ENCODE results near the gene ADCY3. TPM values are rescaled to one million over a fixed set of nuclear protein-coding genes. Genes with fewer than 3 reads are reported as not detected.

Gene ADCY3
- total and polyA plus RNA-seq, 4 donors = 31.6 to 61.7 (median 38.5) TPM

- Histone ChIP-seq H3K4me3 (ENCODE audit: low read depth, low read length) (no peak overlapping the region), H3K27me3 (ENCODE audit: control insufficient read depth, insufficient read depth, low read length) (no peaks in the 10 kb centered on the region), H3K9me3 (ENCODE audit: control insufficient read depth, insufficient read depth, low read length) (no peaks in the 10 kb centered on the region), H3K4me1 (ENCODE audit: control insufficient read depth, insufficient read depth, low read length) (peaks cover 19% of the 10 kb centered on the region), H3K27ac (ENCODE audit: low read depth, low read length) (no peak overlapping the region), H3K36me3 (ENCODE audit: control insufficient read depth, insufficient read depth, low read length) (peaks cover 33% of the 10 kb centered on the region)
- no peak for DNase-seq (ENCODE audit: low read depth in 4 of 6, low spot score in 6 of 6)
- WGBS (ENCODE audit: insufficient coverage) = 100% methylated on average over 1 of the region's 3 CpGs
These were observed 9.8 kb downstream of the ADCY3 start for GRCh38 chr2:24910245-24910644.

DNA sequence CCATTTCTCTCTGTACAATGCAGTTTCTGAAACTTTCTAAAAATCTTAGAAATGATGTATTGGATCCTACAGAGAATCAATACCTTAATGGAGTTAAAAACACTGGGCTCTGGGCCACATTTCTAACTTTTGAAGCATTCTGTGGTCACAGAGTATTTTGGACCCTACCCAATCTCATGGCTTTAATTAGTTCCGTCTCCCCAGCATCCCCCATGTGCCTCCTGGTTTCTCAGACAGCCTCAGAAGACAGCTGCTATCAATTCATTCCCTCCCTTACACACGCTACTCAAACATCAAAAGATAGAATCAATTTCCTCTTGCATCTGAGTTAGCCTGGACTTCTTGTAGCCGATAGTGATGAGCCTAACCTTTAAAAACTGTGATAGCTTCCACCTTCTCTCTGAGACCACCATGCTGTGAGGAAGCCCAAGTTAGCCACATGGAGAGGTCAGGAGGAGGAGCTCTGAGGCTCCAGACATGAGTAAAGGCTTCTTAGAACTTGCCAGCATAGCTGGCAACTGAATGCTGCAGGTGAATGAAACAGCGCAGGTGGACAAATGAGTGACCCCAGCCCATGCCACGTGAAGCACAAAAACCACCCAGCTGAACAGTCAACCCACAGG is 10.4 kb downstream of the ADCY3 start:
- Histone ChIP-seq H3K4me3 (ENCODE audit: low read depth, low read length) (no peak overlapping the region), H3K27ac (ENCODE audit: low read depth, low read length) (no peak overlapping the region), H3K36me3 (ENCODE audit: control insufficient read depth, insufficient read depth, low read length) (peaks cover 27% of the 10 kb centered on the region), H3K27me3 (ENCODE audit: control insufficient read depth, insufficient read depth, low read length) (no peaks in the 10 kb centered on the region), H3K4me1 (ENCODE audit: control insufficient read depth, insufficient read depth, low read length) (peaks cover 15% of the 10 kb centered on the region), H3K9me3 (ENCODE audit: control insufficient read depth, insufficient read depth, low read length) (no peaks in the 10 kb centered on the region)
- 88% methylated on average over 3 of the region's 5 CpGs for WGBS (ENCODE audit: insufficient coverage)
- DNase-seq (ENCODE audit: low read depth in 4 of 6, low spot score in 6 of 6) = peak in 1 of 6 donors; percentile 30

- DNase-seq (ENCODE audit: low read depth in 4 of 6, low spot score in 6 of 6) = no peak
- Histone ChIP-seq H3K4me1 (ENCODE audit: control insufficient read depth, insufficient read depth, low read length) (peaks cover 11% of the 10 kb centered on the region), H3K27me3 (ENCODE audit: control insufficient read depth, insufficient read depth, low read length) (no peaks in the 10 kb centered on the region), H3K36me3 (ENCODE audit: control insufficient read depth, insufficient read depth, low read length) (peaks cover 23% of the 10 kb centered on the region), H3K9me3 (ENCODE audit: control insufficient read depth, insufficient read depth, low read length) (no peaks in the 10 kb centered on the region), H3K27ac (ENCODE audit: low read depth, low read length) (no peak overlapping the region), H3K4me3 (ENCODE audit: low read depth, low read length) (no peak overlapping the region)
- WGBS (ENCODE audit: insufficient coverage) = 96% methylated on average over 7 of the region's 8 CpGs
These were observed 11.6 kb downstream of the ADCY3 start for GRCh38 chr2:24908461-24908901.

DNA sequence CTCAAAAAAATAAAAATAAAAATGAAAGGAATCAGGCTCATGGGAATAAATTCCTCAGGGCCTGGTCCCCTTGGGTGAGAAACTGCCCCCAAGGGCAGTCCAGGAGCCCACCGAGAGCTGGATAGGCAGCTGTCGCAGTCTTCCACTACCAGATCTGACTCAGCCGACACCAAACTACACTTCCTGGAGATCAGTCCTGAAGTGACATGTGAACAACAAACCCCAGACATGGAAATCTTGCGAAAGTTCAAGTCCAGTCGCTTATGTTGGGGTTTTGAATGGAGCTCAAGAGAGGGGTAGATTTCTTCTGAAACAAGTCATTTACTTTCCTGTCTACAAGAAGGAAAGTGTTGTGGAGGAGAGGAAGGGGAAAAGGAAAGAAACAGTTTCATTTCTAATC is 12.9 kb downstream of the ADCY3 start:
- Histone ChIP-seq H3K27me3 (ENCODE audit: control insufficient read depth, insufficient read depth, low read length) (no peaks in the 10 kb centered on the region), H3K4me1 (ENCODE audit: control insufficient read depth, insufficient read depth, low read length) (no peaks in the 10 kb centered on the region), H3K36me3 (ENCODE audit: control insufficient read depth, insufficient read depth, low read length) (peaks cover 22% of the 10 kb centered on the region), H3K4me3 (ENCODE audit: low read depth, low read length) (no peak overlapping the region), H3K9me3 (ENCODE audit: control insufficient read depth, insufficient read depth, low read length) (no peaks in the 10 kb centered on the region), H3K27ac (ENCODE audit: low read depth, low read length) (no peak overlapping the region)
- WGBS (ENCODE audit: insufficient coverage) = 80% methylated on average over 1 of the region's 5 CpGs
- DNase-seq (ENCODE audit: low read depth in 4 of 6, low spot score in 6 of 6) = no peak

GRCh38 chr2:24906466-24906865 is 13.6 kb downstream of the ADCY3 start:
- Histone ChIP-seq H3K36me3 (ENCODE audit: control insufficient read depth, insufficient read depth, low read length) (peaks cover 17% of the 10 kb centered on the region), H3K9me3 (ENCODE audit: control insufficient read depth, insufficient read depth, low read length) (no peaks in the 10 kb centered on the region), H3K27ac (ENCODE audit: low read depth, low read length) (no peak overlapping the region), H3K4me3 (ENCODE audit: low read depth, low read length) (no peak overlapping the region), H3K4me1 (ENCODE audit: control insufficient read depth, insufficient read depth, low read length) (no peaks in the 10 kb centered on the region), H3K27me3 (ENCODE audit: control insufficient read depth, insufficient read depth, low read length) (no peaks in the 10 kb centered on the region)
- no peak for DNase-seq (ENCODE audit: low read depth in 4 of 6, low spot score in 6 of 6)
- 95% methylated on average over 3 of the region's 6 CpGs for WGBS (ENCODE audit: insufficient coverage)

- no peaks in the 10 kb centered on the region for H3K27me3 ChIP-seq (ENCODE audit: control insufficient read depth, insufficient read depth, low read length)
- peaks cover 22% of the 10 kb centered on the region for H3K36me3 ChIP-seq (ENCODE audit: control insufficient read depth, insufficient read depth, low read length)
- peak in 1 of 6 donors; percentile 54 for DNase-seq (ENCODE audit: low read depth in 4 of 6, low spot score in 6 of 6)
- no peaks in the 10 kb centered on the region for H3K9me3 ChIP-seq (ENCODE audit: control insufficient read depth, insufficient read depth, low read length)
- peaks cover 6% of the 10 kb centered on the region for H3K4me1 ChIP-seq (ENCODE audit: control insufficient read depth, insufficient read depth, low read length)
- H3K4me3 ChIP-seq (ENCODE audit: low read depth, low read length) = no peak overlapping the region
- H3K27ac ChIP-seq (ENCODE audit: low read depth, low read length) = no peak overlapping the region
- WGBS (ENCODE audit: insufficient coverage) = 84% methylated on average over 12 of the region's 23 CpGs
These were observed 16.6 kb downstream of the ADCY3 start for GRCh38 chr2:24903161-24904103.

GRCh38 chr2:24899361-24899910 is 20.6 kb downstream of the ADCY3 start:
- H3K4me3 ChIP-seq (ENCODE audit: low read depth, low read length) = no peak overlapping the region
- no peak overlapping the region for H3K27ac ChIP-seq (ENCODE audit: low read depth, low read length)
- no peak for DNase-seq (ENCODE audit: low read depth in 4 of 6, low spot score in 6 of 6)
- no peaks in the 10 kb centered on the region for H3K27me3 ChIP-seq (ENCODE audit: control insufficient read depth, insufficient read depth, low read length)
- H3K36me3 ChIP-seq (ENCODE audit: control insufficient read depth, insufficient read depth, low read length) = peaks cover 22% of the 10 kb centered on the region
- WGBS (ENCODE audit: insufficient coverage) = 93% methylated on average over 5 of the region's 7 CpGs
- H3K4me1 ChIP-seq (ENCODE audit: control insufficient read depth, insufficient read depth, low read length) = peaks cover 12% of the 10 kb centered on the region
- H3K9me3 ChIP-seq (ENCODE audit: control insufficient read depth, insufficient read depth, low read length) = no peaks in the 10 kb centered on the region

DNA sequence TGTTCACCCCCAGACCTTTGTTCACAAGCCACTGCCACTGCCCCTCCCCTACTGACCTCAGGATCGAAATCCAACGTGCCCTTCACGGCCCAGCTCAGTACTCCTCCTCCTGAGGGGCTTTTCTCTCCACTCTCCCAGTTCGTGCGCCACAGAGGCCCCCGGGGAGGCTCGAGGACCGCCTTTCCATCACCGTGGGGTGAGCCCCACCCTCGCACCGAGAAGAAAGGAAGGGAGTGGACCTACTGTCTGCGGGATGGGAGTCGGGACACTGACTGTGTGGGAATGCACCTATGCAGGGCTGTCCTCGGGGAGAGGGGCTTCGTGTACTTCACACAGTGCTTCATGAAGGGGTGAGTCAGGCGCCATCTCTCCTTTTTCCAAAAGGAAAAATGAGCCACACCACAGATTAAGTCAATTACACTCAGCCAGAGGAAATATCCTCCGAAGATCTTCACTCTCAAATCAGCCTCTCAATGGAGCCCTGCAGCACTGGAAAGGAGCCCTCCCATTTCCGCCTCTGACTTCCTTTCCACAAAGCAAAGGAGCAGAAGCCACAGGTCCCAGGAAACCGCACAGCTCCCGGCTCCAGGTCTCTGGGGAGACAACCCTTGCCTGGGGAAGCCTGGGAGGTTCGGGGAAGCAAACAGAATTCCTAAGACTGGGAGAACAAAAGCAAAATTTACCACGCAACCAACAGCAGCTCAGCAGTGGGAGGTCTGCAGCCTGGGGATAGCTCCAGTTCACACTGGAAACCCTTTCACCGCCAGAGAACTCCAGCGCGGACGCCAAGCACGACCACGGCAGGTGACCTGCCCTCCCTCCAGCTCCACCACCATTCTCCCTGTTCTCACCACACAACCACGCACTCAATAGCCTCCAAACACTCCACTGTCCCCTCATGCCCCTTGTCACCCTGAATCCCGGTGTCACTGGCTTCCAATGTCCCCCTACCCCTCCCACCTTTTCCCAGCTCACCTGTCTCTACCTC is 21.6 kb downstream of the ADCY3 start:
- no peaks in the 10 kb centered on the region for H3K9me3 ChIP-seq (ENCODE audit: control insufficient read depth, insufficient read depth, low read length)

DNA sequence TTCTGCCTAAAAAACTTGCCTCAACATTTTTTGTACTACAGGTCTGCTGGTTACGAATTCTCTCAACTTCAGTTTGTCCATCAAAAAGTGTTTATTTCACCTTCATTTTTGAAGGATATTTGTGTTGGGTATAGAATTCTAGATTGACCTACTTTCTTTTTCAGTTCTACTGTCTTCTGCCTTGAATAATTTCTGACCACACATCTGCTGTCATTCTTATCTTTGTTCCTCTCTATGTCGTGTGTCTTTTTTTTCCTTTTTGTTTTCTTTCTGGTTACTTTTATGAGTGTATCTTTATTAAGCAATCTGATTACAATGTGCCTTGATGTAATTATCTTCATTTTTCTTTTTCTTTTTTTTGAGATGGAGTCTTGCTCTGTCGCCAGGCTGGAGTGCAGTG is 25.3 kb downstream of the ADCY3 start:
- no peaks in the 10 kb centered on the region for H3K9me3 ChIP-seq (ENCODE audit: control insufficient read depth, insufficient read depth, low read length)
- WGBS (ENCODE audit: insufficient coverage) = 100% methylated on average over 1 of the region's 3 CpGs

More for the DNA sequence above, 21.6 kb downstream of the ADCY3 start:
- H3K4me1 ChIP-seq (ENCODE audit: control insufficient read depth, insufficient read depth, low read length) = peaks cover 12% of the 10 kb centered on the region
- peaks cover 19% of the 10 kb centered on the region for H3K36me3 ChIP-seq (ENCODE audit: control insufficient read depth, insufficient read depth, low read length)
- DNase-seq (ENCODE audit: low read depth in 4 of 6, low spot score in 6 of 6) = no peak
- no peak overlapping the region for H3K4me3 ChIP-seq (ENCODE audit: low read depth, low read length)
- WGBS (ENCODE audit: insufficient coverage) = 67% methylated on average over 17 of the region's 30 CpGs
- H3K27ac ChIP-seq (ENCODE audit: low read depth, low read length) = no peak overlapping the region
- H3K27me3 ChIP-seq (ENCODE audit: control insufficient read depth, insufficient read depth, low read length) = no peaks in the 10 kb centered on the region

More for the DNA sequence above, 25.3 kb downstream of the ADCY3 start:
- no peak for DNase-seq (ENCODE audit: low read depth in 4 of 6, low spot score in 6 of 6)
- no peak overlapping the region for H3K4me3 ChIP-seq (ENCODE audit: low read depth, low read length)
- peaks cover 10% of the 10 kb centered on the region for H3K36me3 ChIP-seq (ENCODE audit: control insufficient read depth, insufficient read depth, low read length)
- H3K27ac ChIP-seq (ENCODE audit: low read depth, low read length) = no peak overlapping the region
- H3K4me1 ChIP-seq (ENCODE audit: control insufficient read depth, insufficient read depth, low read length) = peaks cover 12% of the 10 kb centered on the region
- no peaks in the 10 kb centered on the region for H3K27me3 ChIP-seq (ENCODE audit: control insufficient read depth, insufficient read depth, low read length)

Data from spinal cord (tissue), 10 donors.